Peyer's patch (tissue), 4 donors: ENCODE results near the gene CNTNAP2.

Experiments
- POLR2A ChIP-seq, 2 donors: fragments of 450-650 bp; IDR thresholded peaks; one replicate each; pipeline ENCODE4 v1.5.1; 2017; ENCODE audit warnings: antibody characterized with exemption in 2 of 2, mild to moderate bottlenecking in 2 of 2, moderate library complexity in 2 of 2
- TF ChIP-seq, protein P1 (sequence below), 6 experiments: fragments of 450-650 bp in 4 of 6; fragments of 200-600 bp in 2 of 6; sonication (generic) in 1 of 6; IDR thresholded peaks; one replicate each; pipeline ENCODE4 v1.5.1; 2017 to 2019; ENCODE audit warnings: antibody characterized with exemption in 6 of 6, mild to moderate bottlenecking in 3 of 6, moderate library complexity in 1 of 6

DNA sequence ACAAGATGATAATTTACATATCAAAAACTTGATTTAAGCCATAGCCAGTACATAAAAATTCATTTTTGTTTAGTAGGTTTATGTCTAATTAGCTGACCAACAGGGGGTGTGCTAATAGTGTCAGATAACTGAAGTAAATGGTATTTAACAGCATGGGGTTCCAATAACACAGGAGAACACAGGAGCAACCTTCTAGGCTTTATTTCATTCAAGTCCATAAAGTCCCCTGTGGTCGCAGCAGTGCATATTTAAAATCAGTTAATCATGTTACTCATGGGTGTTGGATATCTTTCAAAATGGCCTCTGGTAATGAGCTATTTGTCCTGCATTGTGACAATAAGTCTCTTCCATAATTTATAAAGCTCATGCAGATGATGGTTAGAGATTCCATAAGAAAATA is 238.6 kb downstream of the CNTNAP2 start:
- TF ChIP-seq, protein P1, sequence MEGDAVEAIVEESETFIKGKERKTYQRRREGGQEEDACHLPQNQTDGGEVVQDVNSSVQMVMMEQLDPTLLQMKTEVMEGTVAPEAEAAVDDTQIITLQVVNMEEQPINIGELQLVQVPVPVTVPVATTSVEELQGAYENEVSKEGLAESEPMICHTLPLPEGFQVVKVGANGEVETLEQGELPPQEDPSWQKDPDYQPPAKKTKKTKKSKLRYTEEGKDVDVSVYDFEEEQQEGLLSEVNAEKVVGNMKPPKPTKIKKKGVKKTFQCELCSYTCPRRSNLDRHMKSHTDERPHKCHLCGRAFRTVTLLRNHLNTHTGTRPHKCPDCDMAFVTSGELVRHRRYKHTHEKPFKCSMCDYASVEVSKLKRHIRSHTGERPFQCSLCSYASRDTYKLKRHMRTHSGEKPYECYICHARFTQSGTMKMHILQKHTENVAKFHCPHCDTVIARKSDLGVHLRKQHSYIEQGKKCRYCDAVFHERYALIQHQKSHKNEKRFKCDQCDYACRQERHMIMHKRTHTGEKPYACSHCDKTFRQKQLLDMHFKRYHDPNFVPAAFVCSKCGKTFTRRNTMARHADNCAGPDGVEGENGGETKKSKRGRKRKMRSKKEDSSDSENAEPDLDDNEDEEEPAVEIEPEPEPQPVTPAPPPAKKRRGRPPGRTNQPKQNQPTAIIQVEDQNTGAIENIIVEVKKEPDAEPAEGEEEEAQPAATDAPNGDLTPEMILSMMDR (IDR thresholded peaks at IDR 0.05), result no peak
- no peak for TF ChIP-seq POLR2A (IDR thresholded peaks at IDR 0.05)
